Skeletal muscle cell (primary cell): ENCODE results near the gene ZNF75A.
"Not testable (repeated sequence)": the region's sequence is repeated elsewhere in the genome, so short reads cannot be mapped to it uniquely, and the experiment has no call there.

Source experiments
- DNase-seq: peaks from one replicate; pipeline ENCODE4 v3.0.0-alpha.2; 2010; ENCODE audit warnings: low read depth
- H3K4me3 ChIP-seq: 2 replicates; pipeline ENCODE4 v1.5.1; 2011; ENCODE audit warnings: low read depth, mild to moderate bottlenecking, control low read depth, low read length, moderate library complexity

The ZNF75A gene

DNA sequence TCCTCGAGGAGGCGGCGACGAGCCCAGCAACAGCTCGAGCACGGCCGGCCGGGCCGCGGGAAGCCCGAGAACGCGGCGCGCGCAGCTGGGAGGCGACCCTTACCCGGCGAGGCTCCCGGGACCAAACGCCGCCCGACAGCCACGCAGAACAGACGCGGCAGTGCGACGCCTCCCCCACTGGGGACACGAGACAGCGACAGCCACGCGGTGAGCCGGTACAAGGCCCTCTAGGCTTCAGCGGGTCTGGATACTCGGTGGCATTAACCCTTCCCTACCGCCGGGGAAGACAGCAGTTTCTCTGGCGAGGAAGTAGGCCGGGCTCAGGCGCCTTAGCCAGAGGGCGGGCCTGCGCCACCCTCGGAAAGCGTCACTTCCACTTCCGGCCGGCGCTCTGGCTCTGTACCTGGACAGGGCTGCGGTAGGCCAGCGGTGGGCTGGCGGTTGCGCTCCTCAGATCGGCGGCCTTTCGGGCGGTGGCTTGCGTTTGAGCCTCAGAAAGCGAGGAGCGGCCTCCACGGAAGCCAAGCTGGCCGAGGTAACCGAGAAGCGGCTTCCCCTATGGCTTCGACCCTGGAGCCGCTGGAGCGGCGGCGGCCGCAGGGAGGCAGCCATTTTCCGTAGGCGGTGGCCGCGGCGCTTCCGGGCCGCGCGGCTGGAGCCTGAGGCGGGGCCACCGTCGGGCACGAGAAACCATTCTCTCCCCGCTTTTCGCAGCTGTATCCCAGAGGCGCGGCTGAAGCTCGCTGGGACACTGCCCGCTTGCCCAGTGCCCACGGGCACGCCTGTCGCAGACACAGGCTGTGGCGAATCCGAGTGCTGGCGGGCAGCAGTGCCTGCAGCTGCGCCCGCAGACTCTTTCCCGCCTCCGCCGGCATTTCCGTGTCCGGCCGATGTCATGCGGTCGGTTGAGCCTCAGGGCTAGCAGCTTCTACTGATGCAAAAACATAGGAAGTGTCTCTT, at the start of gene ZNF75A, which contains the start of gene TIGD7:
TSS of gene ZNF75A (plus strand) at position 389 of the 960 bp plus-strand sequence. CDS start 2,932 bp downstream, outside the sequence.
TSS of gene TIGD7 (minus strand) at position 322 of the 960 bp plus-strand sequence. CDS start 4,816 bp downstream, outside the sequence.
- DNase-seq: peak; percentile 68
- H3K4me3 ChIP-seq: peak within 1 kb of the TSS; percentile 80

DNA sequence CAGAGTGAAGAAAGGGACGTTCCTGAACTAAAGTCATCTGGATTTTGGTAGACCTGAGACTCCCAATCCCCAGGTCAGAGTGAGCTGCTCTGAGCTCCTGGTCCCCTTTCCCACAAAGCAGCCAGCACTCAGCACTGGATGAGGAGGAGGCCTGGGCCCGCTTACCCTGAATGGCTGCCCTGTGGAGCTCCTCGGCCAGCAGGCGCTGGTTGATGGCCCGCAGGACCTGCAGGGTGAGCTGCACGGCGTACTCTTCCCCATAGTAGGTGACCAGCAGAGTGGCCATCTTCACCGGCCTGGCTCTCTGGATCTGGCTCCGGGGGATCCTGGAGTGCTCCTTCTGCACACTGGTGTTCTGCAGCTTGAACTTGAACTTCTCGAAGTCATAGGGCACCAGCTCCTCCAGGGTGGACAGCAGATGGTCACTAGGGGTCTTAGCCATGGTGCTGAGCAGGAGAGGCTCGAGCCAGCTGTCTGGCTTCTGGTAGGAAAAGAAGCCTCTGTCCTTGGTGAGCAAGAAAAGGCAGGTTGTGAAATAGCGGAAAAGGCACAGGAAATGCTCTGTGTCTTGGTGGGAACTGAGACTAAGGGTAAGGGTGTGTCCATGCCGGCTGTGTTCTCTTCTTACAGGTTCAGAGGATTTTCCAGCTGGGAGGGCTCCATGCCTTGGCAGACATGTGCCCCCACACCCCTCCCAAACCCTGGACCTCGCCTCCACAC, 49.0 kb upstream of the ZNF75A start, which contains the start of gene MEFV:
TSS of gene MEFV (minus strand) at position 488 of the 720 bp plus-strand sequence. CDS start at position 442, 46 bp downstream.
- H3K4me3 ChIP-seq: no peak within 1 kb of the TSS
- DNase-seq: no peak

DNA sequence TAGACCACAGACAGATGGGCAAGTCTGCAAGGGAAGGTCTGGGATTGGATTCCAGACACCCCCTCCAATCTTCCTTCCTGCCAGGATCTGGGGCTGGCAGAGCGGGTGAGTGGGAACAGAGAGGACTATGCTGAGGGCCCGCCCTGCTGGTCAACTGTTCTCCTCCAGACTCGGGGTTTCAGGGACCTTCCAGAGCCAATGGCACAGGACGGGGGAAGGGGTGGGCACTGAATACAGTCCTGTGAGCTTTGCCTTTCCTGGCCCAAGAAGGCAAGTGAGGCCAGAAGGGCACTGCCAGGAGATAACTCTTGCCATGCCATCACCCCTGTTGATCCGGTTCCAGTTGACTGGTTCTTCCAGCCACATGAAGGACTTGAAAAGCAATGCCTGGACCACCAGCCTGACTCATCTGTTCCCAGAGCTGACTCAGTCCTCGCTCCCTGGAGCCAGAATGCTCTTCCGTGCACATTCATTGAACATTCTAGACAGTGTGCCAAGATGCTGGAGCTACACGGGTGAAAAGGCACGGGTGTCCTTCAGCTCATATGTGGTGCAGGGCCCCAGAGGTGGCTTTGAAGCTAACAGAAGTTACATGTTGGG, 48.3 kb upstream of the ZNF75A start:
- no peak overlapping the region for H3K4me3 ChIP-seq
- no peak for DNase-seq

DNA sequence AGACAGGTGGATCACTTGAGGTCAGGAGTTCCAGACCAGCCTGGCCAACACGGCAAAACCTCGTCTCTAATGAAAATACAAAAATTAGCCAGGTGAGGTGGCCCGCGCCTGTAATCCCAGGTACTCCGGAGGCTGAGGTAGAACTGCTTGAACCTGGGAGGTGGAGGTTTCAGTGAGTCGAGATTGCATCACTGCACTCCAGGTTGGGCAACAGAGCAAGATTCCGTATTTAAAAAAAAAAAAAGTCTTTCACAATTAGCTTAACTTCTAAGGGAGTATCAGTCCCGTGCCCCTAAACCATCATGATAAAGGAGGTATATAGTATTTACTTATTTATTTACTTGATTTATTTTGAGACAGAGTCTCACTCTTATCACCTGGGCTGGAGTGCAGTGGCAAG, 45.5 kb upstream of the ZNF75A start:
- no peak for DNase-seq

DNA sequence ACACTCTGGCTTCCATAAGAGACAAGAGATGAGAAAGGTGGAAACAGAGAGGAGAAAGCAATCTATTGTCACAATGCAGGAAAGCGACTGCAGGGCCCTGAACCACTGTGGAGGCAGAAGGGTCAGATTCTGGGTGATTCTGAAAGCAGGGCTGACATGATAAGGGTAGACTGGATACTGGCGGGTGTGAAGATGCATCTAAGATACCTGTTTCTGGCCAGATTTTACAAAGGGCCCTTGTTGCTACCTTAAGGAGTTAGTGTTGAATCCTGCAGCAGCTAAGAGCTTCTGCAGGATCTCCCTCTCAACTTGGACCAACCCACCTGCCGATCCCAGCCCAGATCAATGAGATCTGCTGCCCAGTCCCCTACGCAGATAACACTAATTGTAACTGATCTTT, 42.8 kb upstream of the ZNF75A start:
- no peak for DNase-seq
- H3K4me3 ChIP-seq: no peak overlapping the region

More for the DNA sequence above, 45.5 kb upstream of the ZNF75A start:
- H3K4me3 ChIP-seq: no peak overlapping the region

DNA sequence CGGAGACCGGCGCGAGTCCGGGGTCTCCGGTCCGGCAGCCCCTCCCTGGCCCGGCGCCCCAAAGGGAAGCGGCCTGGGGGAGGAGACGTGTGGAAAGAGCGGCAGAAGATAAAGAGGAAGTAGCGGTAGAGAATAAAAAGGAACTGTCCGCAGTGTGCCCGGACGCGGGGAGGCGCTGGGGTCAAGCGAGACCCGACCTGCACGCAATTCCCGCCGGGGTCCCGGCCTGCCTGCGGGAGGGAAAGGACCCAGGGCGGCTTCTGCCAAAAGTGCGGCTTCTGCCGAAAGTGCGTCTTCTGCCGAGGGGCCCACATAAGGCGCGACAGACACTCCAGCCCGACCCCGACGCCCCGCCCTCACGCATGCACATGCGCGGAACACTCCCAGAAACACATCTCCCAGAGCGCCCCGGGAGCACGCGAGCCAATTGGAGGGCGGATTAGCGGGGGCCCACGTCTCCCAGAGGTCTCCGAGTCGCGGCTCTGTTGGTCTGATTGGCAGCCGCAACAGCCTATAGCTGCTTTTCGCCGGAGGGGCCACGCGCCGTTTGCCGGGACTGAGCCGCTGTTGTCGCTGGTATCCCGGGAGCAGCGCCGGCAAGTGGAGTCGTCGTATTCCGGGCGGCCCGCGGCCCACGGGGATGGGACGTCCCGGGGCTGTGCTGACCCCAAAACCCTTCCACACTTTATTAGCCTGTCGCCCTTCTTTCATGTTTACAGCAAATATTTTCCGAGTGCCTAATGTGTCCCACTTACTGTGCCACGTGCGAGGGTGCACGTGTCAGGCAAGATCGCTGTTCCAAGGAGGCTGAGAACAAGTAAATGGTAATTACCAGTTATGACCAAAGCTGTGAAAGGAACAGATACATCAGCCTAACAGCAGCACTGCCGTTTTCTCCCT, 40.9 kb upstream of the ZNF75A start:
- DNase-seq: peak; percentile 94
- peak overlapping the region; percentile 87 for H3K4me3 ChIP-seq

DNA sequence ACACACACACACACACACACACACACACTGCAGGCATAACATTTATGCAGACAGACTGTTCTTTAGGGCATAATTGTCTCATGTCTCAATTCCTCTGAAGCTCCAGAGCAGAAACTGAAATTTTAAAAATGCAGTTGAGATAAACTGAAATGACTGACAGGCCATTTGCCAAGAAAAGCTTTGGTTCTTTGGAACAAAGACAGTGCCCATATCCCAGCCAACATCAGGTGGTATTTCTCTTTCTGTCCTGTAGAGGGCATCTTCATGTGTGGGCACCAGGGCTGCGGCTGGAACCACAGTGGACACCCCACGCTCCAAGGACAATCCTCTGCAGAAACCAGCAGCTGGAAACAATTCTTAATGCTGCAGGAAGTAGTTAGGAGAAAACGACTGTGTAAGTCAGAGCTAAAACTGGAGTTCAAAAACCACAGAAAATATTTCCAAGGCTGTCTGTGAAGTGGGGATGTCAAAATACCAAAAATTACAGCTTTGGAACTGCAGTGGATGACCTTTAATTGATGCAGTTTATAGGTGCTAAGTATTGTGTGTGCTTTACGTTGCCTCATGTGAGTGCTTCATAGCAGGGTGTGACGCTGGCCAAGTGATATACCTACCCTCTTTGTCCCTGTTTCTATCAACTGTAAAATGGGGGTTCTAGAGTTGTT, 38.3 kb upstream of the ZNF75A start:
- no peak for DNase-seq

DNA sequence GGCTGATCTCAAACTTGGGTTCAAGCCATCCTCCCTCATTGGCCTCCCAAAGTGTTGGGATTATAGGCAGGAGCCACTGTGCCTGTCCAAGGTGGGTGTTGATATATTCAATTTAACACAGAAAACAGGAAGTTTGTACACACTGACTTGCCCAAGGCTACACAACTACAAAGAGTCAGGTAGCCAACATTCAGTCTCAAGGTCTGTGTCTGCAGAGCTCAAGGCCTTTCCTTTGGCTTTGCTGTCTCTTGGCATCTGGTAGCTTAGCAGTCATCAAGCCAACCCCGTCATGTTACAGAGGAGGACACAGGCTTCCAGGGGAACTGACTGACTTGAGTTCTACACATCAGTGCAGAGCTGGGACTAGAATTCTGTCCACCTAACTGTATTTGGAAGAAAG, 37.0 kb upstream of the ZNF75A start:
- no peak for DNase-seq
- H3K4me3 ChIP-seq: no peak overlapping the region

More for the DNA sequence above, 38.3 kb upstream of the ZNF75A start:
- H3K4me3 ChIP-seq: no peak overlapping the region

DNA sequence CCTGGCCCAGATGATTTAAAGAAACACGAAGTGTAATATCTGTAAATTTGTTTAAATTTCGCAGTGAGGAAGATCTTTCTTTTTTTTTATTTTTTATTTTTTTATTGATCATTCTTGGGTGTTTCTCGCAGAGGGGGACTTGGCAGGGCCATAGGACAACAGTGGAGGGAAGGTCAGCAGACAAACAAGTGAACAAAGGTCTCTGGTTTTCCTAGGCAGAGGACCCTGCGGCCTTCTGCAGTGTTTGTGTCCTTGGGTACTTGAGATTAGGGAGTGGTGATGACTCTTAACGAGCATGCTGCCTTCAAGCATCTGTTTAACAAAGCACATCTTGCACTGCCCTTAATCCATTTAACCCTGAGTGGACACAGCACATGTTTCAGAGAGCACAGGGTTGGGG, 34.6 kb upstream of the ZNF75A start:
- not testable (repeated sequence) for H3K4me3 ChIP-seq, DNase-seq

DNA sequence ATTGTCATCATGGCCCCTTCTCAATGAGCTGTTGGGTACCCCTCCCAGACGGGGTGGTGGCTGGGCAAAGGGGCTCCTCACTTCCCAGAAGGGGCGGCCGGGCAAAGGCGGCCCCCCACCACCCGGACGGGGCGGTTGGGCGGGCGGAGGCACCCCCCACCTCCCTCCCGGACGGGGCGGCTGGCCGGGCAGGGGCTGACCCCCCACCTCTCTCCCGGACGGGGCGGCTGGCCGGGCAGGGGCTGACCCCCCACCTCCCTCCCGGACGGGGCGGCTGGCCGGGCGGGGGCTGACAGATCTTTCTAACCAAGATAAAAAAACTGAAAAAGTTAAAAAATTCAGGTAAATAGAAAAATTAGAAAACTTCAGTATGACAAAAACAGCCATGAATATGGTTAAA, 34.0 kb upstream of the ZNF75A start:
- H3K4me3 ChIP-seq, DNase-seq: not testable (repeated sequence)

DNA sequence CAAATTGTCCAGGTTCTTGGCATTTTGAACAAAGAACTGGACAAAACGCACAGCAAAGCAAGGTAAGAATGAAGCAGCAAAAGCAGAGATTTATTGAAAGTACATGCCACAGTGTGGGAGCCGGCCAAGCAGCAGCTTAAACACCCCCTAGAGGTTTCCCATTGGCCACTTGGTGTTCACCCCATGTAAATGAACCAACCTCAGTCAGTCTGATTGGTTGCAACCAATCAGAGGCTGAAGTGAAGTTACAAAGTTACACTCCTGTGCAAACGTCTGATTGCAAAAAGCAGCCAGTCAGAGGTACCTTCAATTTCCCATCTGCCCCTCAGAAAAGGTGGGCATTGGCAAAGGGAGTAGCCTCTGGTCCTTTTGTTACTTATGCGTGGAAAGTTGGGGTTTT, 30.8 kb upstream of the ZNF75A start:
- DNase-seq: no peak
- no peak overlapping the region for H3K4me3 ChIP-seq

DNA sequence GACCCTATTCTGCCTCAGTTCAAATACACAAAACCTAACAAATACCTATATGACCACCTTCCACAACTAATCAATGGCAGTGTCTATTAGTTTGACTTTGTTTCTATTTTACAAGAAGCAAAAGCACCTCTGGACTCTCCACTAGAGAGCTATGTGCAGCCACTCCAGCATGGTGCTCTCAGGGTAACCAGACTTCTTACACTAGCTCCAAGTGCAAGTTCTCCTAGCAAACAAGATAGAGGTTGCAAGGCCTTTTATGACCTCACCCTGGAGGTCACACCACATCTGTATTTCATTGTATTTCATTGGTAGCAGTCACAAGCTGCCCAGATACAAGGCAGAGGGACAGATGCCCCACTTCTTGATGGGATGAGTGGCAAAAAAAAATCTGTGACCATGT, 30.4 kb upstream of the ZNF75A start:
- no peak for DNase-seq
- no peak overlapping the region for H3K4me3 ChIP-seq

DNA sequence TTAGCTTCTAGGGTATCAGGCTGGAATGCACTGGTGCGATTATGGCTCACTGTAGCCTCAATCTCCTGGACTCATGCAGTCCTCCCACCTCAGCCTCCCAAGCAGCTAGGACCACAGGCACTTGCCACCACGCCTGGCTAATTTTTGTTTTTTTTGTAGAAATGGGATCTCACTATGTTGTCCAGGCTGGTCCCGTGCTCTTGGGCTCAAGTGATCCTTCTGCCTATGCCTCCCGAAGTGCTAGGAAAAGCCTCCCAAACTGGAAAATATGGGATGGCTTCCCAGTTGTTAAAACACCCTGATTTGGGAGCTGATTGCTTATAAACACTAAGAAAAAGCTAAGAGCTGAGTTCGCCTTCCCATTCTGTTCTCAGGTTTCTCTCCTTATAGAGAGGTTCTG, 28.6 kb upstream of the ZNF75A start:
- DNase-seq: no peak
- no peak overlapping the region for H3K4me3 ChIP-seq

DNA sequence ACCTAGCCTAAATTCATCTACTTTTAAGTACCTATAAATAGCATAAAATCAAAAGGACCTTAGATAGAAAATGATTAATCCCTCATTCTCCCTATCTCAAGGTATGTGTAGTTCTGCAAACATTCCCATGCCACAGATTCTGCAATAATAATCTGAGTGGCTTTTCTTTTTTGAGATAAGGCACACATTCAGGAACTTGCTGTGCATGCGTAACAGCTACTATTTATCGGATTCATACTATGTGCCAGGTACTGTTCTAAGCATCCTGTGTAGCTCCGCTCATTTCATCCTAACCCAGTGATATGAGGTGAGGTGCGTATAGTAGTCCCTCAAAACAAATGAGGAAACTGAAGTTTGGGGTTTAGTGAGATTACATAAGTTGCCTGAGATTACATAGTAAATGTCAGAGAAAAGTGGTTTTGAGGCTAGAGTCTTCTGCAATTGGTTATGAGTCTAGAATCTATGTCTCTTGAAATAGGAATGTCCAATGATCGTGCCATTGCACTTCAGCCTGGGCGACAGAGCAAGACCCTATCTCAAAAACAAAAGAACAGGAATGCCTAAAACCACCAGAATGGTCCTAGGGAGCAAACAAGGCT, 24.0 kb upstream of the ZNF75A start:
- no peak for DNase-seq
- H3K4me3 ChIP-seq: no peak overlapping the region

DNA sequence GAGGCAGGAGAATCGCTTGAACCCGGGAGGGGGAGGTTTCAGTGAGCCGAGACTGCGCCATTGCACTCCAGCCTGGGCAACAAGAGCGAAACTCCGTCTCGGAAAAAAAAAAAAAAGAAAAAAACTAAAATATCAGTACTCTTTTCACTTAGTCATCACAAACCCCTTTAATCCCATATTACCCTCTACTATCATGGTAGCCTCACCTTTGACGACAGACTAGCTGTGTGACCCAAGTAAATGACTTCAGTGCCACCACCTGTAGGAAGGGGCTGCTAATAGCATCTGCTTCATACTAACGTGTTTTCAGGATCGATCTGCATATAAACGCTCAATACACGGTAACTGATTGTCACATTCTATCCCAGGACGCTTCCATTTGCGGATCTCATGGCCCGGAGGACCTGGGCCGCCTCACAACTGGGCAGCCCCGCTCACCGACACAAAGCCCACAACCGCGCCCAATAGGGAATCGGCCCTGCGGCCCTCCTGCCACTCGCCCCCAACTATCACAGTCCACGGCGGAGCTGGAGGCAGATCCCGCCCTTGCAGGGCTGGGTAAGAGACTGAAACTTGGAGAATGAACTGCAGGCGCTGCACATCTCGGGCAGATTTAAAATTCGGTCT, 23.1 kb upstream of the ZNF75A start:
- DNase-seq: no peak

DNA sequence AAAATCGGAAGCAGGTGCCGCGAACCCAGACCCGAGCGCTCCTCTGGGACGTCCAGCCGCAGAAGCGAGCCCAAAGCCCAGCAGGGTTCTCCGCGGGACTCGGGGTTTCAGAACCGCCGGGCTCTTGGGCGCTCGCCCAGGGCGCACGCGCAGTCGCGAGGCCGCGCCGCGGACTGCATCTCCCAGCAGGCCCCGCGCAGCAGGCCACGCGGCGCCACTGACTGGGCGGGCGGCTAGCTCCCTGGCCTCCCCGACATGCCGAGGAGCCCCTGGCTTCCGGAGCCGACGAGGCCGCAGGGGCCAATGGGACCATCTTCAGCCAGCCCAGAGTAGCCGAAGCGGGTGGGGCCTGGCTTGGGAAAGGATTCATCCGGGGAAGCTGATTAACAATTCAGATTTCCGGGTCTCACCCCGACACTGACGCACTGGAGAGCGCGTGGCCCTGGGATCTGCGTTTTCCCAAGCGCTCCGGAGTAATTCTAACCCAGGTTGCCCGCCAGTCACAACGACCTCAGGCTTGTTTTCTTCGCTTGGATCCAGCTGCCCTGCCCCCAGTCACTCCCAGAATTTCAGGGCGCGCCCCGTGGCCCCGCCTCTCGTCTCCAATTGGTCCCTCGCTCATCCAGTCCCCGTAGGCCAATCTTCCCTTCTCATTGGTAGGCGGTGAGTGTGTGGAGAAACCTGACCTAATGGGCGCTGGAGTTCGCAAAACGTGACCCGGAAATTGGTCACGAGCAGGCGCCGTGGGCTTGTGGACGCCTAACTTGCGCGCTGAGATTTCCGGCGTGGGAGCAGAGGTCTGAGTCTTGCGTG, 22.4 kb upstream of the ZNF75A start, which contains the start of gene ZNF263:
TSS of gene ZNF263 (plus strand) at position 762 of the 813 bp plus-strand sequence. CDS start 328 bp downstream, outside the sequence.
- DNase-seq: peak; percentile 94
- peak within 1 kb of the TSS; percentile 89 for H3K4me3 ChIP-seq

More for the DNA sequence above, 23.1 kb upstream of the ZNF75A start:
- H3K4me3 ChIP-seq: peak overlapping the region; percentile 89
